GM04504 (cell line): ENCODE results near the gene THPO.
A peak's percentile ranks its signal among the peaks of the same experiment; 100 is the strongest.

Experiments
- DNase-seq: peaks from one replicate; pipeline ENCODE4 v3.0.0-alpha.2; 2012; ENCODE audit warnings: low read depth

Gene THPO

GRCh38 chr3:184384856-184385422 is 6.9 kb upstream of the THPO start:
- no peak for DNase-seq

GRCh38 chr3:184384342-184384741 is 6.3 kb upstream of the THPO start:
- DNase-seq: no peak

GRCh38 chr3:184383033-184383740 is 5.2 kb upstream of the THPO start:
- DNase-seq: no peak

- DNase-seq: no peak
These were observed 4.5 kb upstream of the THPO start for GRCh38 chr3:184382326-184383032.

GRCh38 chr3:184381261-184382224 is 3.5 kb upstream of the THPO start:
- DNase-seq: no peak

- no peak for DNase-seq
These were observed 2.7 kb upstream of the THPO start for GRCh38 chr3:184380627-184381260.

- no peak for DNase-seq
These were observed 2.2 kb upstream of the THPO start for GRCh38 chr3:184380185-184380626.

- no peak for DNase-seq
These were observed 1.6 kb upstream of the THPO start, which contains the start of gene CHRD for GRCh38 chr3:184379358-184380184. TSS of gene CHRD (plus strand) at chr3:184380054. CDS start at chr3:184380319, 265 bp downstream.

GRCh38 chr3:184378651-184379357 is 797 bp upstream of the THPO start:
- DNase-seq: no peak

- no peak for DNase-seq
These were observed 633 bp downstream of the THPO start for GRCh38 chr3:184377374-184377773.

GRCh38 chr3:184375747-184376461 is 2.1 kb downstream of the THPO start:
- no peak for DNase-seq

- no peak for DNase-seq
These were observed 4.6 kb downstream of the THPO start for GRCh38 chr3:184373422-184373821.

GRCh38 chr3:184372911-184373310 is 5.1 kb downstream of the THPO start:
- no peak for DNase-seq

- no peak for DNase-seq
These were observed 5.6 kb downstream of the THPO start for GRCh38 chr3:184372296-184372821.

GRCh38 chr3:184371570-184372018 is 6.4 kb downstream of the THPO start:
- DNase-seq: peak; percentile 74

GRCh38 chr3:184368586-184369183 is 9.3 kb downstream of the THPO start:
- DNase-seq: no peak

- no peak for DNase-seq
These were observed 9.9 kb downstream of the THPO start for GRCh38 chr3:184368116-184368515.

GRCh38 chr3:184366619-184367289 is 11.3 kb downstream of the THPO start:
- no peak for DNase-seq
